Uterus (tissue), 4 donors: ENCODE results near the gene XK. TPM values are rescaled to one million over a fixed set of nuclear protein-coding genes. Genes with fewer than 3 reads are reported as not detected.

Source experiments
- DNase-seq, 2 donors: peaks; one replicate each; pipeline ENCODE4 v3.0.0-alpha.2; 2019 to 2020
- H3K27ac ChIP-seq, 2 donors: fragments of 200-600 bp; sonication (generic); 1 replicate in 1 of 2; 2 replicates in 1 of 2; pipeline ENCODE4 v1.5.1; 2016 to 2018
- H3K27me3 ChIP-seq, 2 donors: fragments of 200-600 bp; sonication (generic); one replicate each; pipeline ENCODE4 v1.5.1; 2018 to 2019; ENCODE audit warnings: control low read depth in 1 of 2
- H3K36me3 ChIP-seq, 2 donors: fragments of 200-600 bp; sonication (generic); one replicate each; pipeline ENCODE4 v1.5.1; 2019; ENCODE audit warnings: control low read depth in 1 of 2
- H3K4me1 ChIP-seq, 2 donors: fragments of 200-600 bp; sonication (generic); one replicate each; pipeline ENCODE4 v1.5.1; 2018 to 2019; ENCODE audit warnings: control low read depth in 1 of 2
- H3K4me3 ChIP-seq, 2 donors: fragments of 200-600 bp; sonication (generic); 1 replicate in 1 of 2; 2 replicates in 1 of 2; pipeline ENCODE4 v1.5.1; 2018 to 2019; ENCODE audit warnings: mild to moderate bottlenecking in 1 of 2
- H3K9me3 ChIP-seq, 2 donors: fragments of 200-600 bp; sonication (generic); one replicate each; pipeline ENCODE4 v1.5.1; 2019; ENCODE audit warnings: control low read depth in 1 of 2
- POLR2A ChIP-seq, 2 donors: fragments of 450-650 bp; IDR thresholded peaks; one replicate each; pipeline ENCODE4 v1.6.1; 2016; ENCODE audit warnings: antibody characterized with exemption in 2 of 2, mild to moderate bottlenecking in 1 of 2, moderate library complexity in 1 of 2
- intact Hi-C: fragments of 100-400 bp; cut with DNase I; formaldehyde crosslinking; loops from one replicate; pipeline ENCODE4 v1.15.1; 2023; ENCODE audit warnings: low total_unique reads
- total RNA-seq, 4 donors: library from RNA; depleted of rRNA in 3 of 4; stranded (reverse); fragments of >200 nt in 3 of 4; gene quantifications; one replicate each; pipeline versions ENCODE4 v1.1.0 to v1.2.4, GENCODE V29; 2014 to 2023
- TF ChIP-seq, protein P1 (sequence below), 4 experiments: fragments of 200-600 bp in 2 of 4; fragments of 450-650 bp in 2 of 4; sonication (generic) in 2 of 4; IDR thresholded peaks; one replicate each; pipeline ENCODE4 v1.5.1; 2016 to 2019; ENCODE audit warnings: antibody characterized with exemption in 4 of 4, mild to moderate bottlenecking in 2 of 4, moderate library complexity in 1 of 4
- donor health status: DM: yes; HTN: yes; CAD: no.

Gene XK
- total RNA-seq, 4 donors from 2014 or later = 0.26 to 5.0 (median 2.0) TPM

GRCh38 chrX:37678574-37678973 lies 7.0 kb upstream of the XK start:
- TF ChIP-seq POLR2A (IDR thresholded peaks at IDR 0.05) = no peak
- TF ChIP-seq, protein P1, sequence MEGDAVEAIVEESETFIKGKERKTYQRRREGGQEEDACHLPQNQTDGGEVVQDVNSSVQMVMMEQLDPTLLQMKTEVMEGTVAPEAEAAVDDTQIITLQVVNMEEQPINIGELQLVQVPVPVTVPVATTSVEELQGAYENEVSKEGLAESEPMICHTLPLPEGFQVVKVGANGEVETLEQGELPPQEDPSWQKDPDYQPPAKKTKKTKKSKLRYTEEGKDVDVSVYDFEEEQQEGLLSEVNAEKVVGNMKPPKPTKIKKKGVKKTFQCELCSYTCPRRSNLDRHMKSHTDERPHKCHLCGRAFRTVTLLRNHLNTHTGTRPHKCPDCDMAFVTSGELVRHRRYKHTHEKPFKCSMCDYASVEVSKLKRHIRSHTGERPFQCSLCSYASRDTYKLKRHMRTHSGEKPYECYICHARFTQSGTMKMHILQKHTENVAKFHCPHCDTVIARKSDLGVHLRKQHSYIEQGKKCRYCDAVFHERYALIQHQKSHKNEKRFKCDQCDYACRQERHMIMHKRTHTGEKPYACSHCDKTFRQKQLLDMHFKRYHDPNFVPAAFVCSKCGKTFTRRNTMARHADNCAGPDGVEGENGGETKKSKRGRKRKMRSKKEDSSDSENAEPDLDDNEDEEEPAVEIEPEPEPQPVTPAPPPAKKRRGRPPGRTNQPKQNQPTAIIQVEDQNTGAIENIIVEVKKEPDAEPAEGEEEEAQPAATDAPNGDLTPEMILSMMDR (IDR thresholded peaks at IDR 0.05) = no peak
- Histone ChIP-seq H3K27ac (no peak overlapping the region), H3K4me3 (no peak overlapping the region)

DNA sequence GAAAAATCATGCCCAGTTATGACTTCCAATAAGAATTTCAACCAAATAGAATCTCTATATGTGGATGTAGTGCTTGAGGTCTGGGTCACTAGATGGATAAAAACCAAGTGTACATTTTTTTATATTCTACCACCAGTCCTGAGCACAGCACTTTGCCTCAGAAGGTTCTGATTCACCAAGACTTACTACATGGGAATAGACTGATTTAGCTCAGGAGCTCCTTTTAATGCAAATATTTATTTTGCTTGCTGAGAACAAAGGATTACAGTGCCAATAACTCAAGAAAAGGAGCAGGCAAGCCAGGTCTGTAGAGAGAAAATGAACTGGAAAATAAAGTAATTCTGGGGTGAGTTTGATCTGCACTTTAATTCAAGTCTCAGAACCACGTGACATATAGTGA lies 6.4 kb upstream of the XK start:
- Histone ChIP-seq H3K9me3 (no peaks in the 10 kb centered on the region), H3K4me1 (no peaks in the 10 kb centered on the region), H3K36me3 (no peaks in the 10 kb centered on the region), H3K27ac (no peak overlapping the region), H3K27me3 (peaks cover 0 to 4% of the 10 kb centered on the region in 2 donors), H3K4me3 (no peak overlapping the region)
- intact Hi-C loops = no loop called here
- no peak for DNase-seq
- no peak for TF ChIP-seq POLR2A (IDR thresholded peaks at IDR 0.05)
- TF ChIP-seq, protein P1 (IDR thresholded peaks at IDR 0.05) = no peak

More at GRCh38 chrX:37678574-37678973, 7.0 kb upstream of the XK start:
- Histone ChIP-seq H3K9me3 (no peaks in the 10 kb centered on the region), H3K4me1 (no peaks in the 10 kb centered on the region), H3K27me3 (peaks cover 0 to 4% of the 10 kb centered on the region in 2 donors), H3K36me3 (no peaks in the 10 kb centered on the region)
- intact Hi-C loops = no loop called here
- no peak for DNase-seq

- H3K4me1 ChIP-seq = no peaks in the 10 kb centered on the region
- no peak overlapping the region for H3K4me3 ChIP-seq
- no peaks in the 10 kb centered on the region for H3K36me3 ChIP-seq
- H3K27me3 ChIP-seq = peaks cover 0 to 4% of the 10 kb centered on the region in 2 donors
- intact Hi-C loops = no loop called here
- TF ChIP-seq, protein P1 (IDR thresholded peaks at IDR 0.05) = no peak
- no peak for TF ChIP-seq POLR2A (IDR thresholded peaks at IDR 0.05)
- no peaks in the 10 kb centered on the region for H3K9me3 ChIP-seq
- DNase-seq = no peak
- no peak overlapping the region for H3K27ac ChIP-seq
Measured at GRCh38 chrX:37679888-37680287, 5.7 kb upstream of the XK start.

DNA sequence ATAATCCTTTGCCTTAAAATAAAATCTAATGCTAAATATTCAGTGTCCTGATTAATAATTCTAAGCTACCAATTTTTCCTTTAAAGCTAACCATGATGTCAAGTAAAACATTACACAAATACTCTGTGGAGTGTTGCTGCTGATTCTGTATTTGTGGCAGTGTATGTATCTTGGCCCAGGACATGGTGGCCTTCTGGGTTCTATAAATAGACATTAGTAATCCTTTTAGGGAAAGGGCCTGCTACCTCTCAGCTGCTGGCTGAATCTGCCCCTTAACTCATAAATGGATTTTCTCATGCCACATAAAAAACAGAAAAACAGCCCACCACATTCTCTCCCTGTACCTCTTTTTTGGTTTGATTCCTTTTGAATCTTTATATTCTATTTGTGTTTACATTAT lies 1.2 kb upstream of the XK start:
- Histone ChIP-seq H3K27me3 (peaks cover 0 to 4% of the 10 kb centered on the region in 2 donors), H3K4me3 (no peak overlapping the region), H3K27ac (peak overlapping the region in 1 of 2 donors; percentile 62), H3K4me1 (no peaks in the 10 kb centered on the region), H3K36me3 (no peaks in the 10 kb centered on the region), H3K9me3 (no peaks in the 10 kb centered on the region)
- TF ChIP-seq, protein P1 (IDR thresholded peaks at IDR 0.05) = no peak
- TF ChIP-seq POLR2A (IDR thresholded peaks at IDR 0.05) = no peak
- intact Hi-C loops = no loop called here
- DNase-seq = no peak

DNA sequence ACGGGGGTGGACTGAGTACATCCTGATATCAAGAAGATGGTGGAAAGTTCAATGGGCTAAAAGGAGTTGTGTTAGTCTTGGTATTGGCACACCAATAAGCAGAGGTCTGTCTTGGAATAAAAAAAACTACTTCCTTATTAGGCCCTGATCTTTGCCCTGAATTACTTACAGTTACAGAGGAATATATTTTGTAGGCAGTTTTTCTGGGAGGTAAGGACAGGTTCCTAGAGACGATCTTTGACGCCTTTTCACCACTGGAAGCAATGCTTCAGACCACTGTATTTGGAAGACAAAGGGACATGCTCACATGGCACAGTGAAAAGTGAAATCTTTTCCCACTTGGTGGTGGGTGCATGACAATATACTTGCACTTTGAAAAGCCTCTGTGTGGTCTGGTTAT lies 618 bp upstream of the XK start:
- no peak for DNase-seq
- peaks cover 0 to 4% of the 10 kb centered on the region in 2 donors for H3K27me3 ChIP-seq
- no peaks in the 10 kb centered on the region for H3K4me1 ChIP-seq
- H3K36me3 ChIP-seq = no peaks in the 10 kb centered on the region
- peak overlapping the region; percentile 27 to 62 for H3K27ac ChIP-seq
- H3K9me3 ChIP-seq = no peaks in the 10 kb centered on the region
- peak overlapping the region in 1 of 2 donors; percentile 54 for H3K4me3 ChIP-seq
- TF ChIP-seq POLR2A (IDR thresholded peaks at IDR 0.05) = no peak
- TF ChIP-seq, protein P1 (IDR thresholded peaks at IDR 0.05) = no peak
- intact Hi-C loops = no loop called here
